ENCODE results near the gene CERKL.

The CERKL gene

DNA sequence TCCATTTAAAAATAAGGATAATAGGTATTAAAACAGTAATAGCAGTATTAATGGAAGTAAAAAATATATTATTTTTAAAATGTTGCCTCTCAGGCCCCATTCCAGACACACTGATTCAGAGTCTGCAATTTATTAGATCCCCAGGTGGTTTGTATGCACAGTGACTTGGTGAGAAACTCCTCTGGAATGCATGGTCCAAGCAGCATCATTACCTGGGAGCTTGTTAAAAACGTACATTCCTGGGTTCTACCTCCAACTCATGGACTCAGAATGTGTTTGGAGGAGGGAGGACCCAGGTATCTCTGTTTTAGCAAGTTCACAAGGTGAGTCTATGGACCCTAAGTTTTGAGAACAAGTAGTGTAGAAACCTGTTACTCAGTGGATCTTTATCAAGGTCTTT is 104.1 kb downstream of the CERKL start:
- Histone ChIP-seq H3K4me3 (ENCODE audit: low read length) (no peak overlapping the region), H3K27me3 (ENCODE audit: control insufficient read depth, insufficient read depth, low read length) (no peaks in the 10 kb centered on the region), H3K9ac (ENCODE audit: low read length) (no peak overlapping the region), H3K4me1 (ENCODE audit: control insufficient read depth, insufficient read depth, low read length) (no peaks in the 10 kb centered on the region), H3K27ac (ENCODE audit: low read depth, low read length) (no peak overlapping the region), H3K36me3 (ENCODE audit: control insufficient read depth, insufficient read depth, low read length) (no peaks in the 10 kb centered on the region)

DNA sequence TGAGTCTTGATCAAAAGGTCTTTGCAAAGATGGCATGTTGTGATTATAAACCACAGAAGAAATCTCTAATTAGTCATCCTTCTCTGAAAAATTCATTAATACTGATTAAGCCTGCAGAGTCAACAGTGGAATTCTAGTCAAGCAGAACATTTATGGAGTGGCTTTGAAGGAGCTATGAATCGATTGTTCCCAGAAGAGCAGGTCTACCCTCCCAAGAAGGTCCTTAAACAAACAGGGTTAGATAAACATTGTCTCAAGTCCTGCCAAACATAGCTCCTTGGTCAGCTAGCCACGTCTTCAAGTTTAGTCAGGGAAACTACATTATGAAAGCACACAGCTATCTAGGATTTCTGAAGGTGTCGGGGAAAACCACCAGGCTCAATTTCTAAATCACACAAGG is 110.8 kb downstream of the CERKL start:
- Histone ChIP-seq H3K27me3 (ENCODE audit: control insufficient read depth, insufficient read depth, low read length) (no peaks in the 10 kb centered on the region), H3K9ac (ENCODE audit: low read length) (no peak overlapping the region), H3K4me3 (ENCODE audit: low read length) (no peak overlapping the region), H3K36me3 (ENCODE audit: control insufficient read depth, insufficient read depth, low read length) (no peaks in the 10 kb centered on the region), H3K27ac (ENCODE audit: low read depth, low read length) (no peak overlapping the region), H3K4me1 (ENCODE audit: control insufficient read depth, insufficient read depth, low read length) (no peaks in the 10 kb centered on the region)

DNA sequence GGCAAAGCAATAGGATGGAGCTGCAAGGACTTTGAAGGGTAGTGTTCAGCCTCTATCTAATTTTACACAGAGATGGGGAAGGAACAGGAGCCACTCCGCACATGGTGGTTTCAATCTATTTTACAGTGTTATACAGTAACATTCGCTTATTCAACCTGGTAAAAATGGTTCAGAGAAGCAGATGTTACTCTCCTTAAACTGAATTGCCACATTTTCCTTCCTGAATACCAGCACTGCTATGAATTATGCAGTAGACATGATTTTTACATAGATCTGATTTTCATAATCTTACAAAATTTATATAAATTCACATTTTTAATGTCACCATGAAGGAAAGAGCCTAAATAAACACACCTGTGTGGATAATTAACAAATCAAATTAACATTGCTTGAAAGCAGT is 114.7 kb downstream of the CERKL start:
- no peak overlapping the region for H3K27ac ChIP-seq (ENCODE audit: low read depth, low read length)
- no peaks in the 10 kb centered on the region for H3K27me3 ChIP-seq (ENCODE audit: control insufficient read depth, insufficient read depth, low read length)
- H3K4me3 ChIP-seq (ENCODE audit: low read length): no peak overlapping the region
- H3K9ac ChIP-seq (ENCODE audit: low read length): no peak overlapping the region
- H3K4me1 ChIP-seq (ENCODE audit: control insufficient read depth, insufficient read depth, low read length): no peaks in the 10 kb centered on the region
- H3K36me3 ChIP-seq (ENCODE audit: control insufficient read depth, insufficient read depth, low read length): no peaks in the 10 kb centered on the region

DNA sequence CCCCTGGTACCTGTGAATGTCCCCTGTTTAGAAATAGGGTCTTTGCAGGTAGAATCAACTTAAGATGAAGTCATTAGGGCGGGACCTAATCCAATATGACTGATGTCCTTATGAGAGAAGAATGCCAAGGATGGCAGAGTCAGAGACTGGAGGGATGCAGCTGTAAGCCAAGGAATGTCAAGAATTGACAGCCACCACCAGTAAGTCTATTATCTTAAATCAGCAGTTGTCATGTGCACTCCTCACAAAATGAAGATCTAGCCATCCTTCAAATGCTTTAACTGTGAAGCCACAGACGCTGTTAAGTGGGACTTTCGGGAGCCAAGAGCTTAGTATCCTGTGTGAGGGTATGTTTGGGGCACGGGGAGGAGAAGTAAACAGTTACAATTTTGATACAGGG is 116.5 kb downstream of the CERKL start:
- H3K4me1 ChIP-seq (ENCODE audit: control insufficient read depth, insufficient read depth, low read length): no peaks in the 10 kb centered on the region
- no peak overlapping the region for H3K9ac ChIP-seq (ENCODE audit: low read length)
- H3K4me3 ChIP-seq (ENCODE audit: low read length): no peak overlapping the region
- H3K27ac ChIP-seq (ENCODE audit: low read depth, low read length): no peak overlapping the region
- H3K36me3 ChIP-seq (ENCODE audit: control insufficient read depth, insufficient read depth, low read length): no peaks in the 10 kb centered on the region
- no peaks in the 10 kb centered on the region for H3K27me3 ChIP-seq (ENCODE audit: control insufficient read depth, insufficient read depth, low read length)

DNA sequence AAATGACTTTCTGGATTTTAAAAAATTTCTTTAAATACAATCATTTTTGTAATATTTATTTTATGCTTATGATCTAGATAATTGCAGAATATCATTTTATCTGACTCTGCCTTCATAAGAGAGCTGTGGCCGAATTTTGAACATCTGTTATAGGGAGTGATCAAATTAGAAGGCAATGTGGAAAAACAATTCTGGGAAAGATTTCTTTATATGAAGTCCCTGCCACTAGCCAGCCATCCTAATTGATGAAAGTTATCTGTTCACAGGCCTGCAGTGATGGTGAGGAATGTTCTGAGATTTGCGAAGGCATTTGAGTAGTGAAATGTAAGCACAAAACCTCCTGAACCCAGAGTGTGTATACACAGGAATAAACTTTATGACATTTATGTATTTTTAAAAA is 120.2 kb downstream of the CERKL start:
- Histone ChIP-seq H3K9ac (ENCODE audit: low read length) (no peak overlapping the region), H3K36me3 (ENCODE audit: control insufficient read depth, insufficient read depth, low read length) (no peaks in the 10 kb centered on the region)

DNA sequence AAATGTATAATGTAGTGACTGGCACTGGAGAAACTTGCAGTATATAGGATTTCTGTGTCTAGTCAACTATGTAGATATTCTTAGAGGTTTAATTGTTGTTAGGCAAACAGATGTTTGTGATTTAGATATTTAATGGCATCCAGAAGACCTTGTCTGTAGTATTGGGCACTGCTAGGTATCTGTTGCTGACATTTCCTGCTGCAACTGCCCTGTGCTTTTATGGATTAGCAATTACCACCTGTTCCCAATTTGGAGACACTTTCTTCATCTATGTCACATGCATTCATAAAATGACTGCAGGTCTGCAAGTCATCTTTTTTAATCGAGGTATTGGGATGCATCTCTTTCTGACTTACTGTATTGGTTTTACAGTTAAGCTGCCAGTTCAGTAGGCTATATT is 128.5 kb downstream of the CERKL start:
- no peak overlapping the region for H3K4me3 ChIP-seq (ENCODE audit: low read length)
- no peak overlapping the region for H3K9ac ChIP-seq (ENCODE audit: low read length)

More for the DNA sequence above, 120.2 kb downstream of the CERKL start:
- no peaks in the 10 kb centered on the region for H3K27me3 ChIP-seq (ENCODE audit: control insufficient read depth, insufficient read depth, low read length)
- no peak overlapping the region for H3K4me3 ChIP-seq (ENCODE audit: low read length)
- H3K4me1 ChIP-seq (ENCODE audit: control insufficient read depth, insufficient read depth, low read length): no peaks in the 10 kb centered on the region
- no peak overlapping the region for H3K27ac ChIP-seq (ENCODE audit: low read depth, low read length)

DNA sequence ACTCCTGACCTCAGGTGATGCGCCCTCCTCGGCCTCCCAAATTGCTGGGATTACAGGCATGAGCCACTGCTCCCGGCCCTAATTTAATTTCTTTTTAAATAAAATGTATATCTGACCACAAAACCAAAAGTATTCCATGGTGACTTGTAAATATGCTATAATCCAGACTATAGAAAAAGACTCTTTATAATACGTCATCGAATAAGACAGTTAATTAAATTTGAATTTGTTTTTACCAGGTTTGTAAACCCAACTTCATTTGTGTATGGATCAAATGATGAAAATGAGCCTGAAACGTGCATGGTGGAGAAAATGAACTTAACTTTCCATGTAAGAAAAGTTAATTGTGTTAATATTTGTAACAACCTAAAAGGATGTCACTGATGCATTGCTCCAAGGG is 129.8 kb downstream of the CERKL start:
- Histone ChIP-seq H3K4me1 (ENCODE audit: control insufficient read depth, insufficient read depth, low read length) (no peaks in the 10 kb centered on the region), H3K4me3 (ENCODE audit: low read length) (no peak overlapping the region), H3K36me3 (ENCODE audit: control insufficient read depth, insufficient read depth, low read length) (no peaks in the 10 kb centered on the region), H3K27me3 (ENCODE audit: control insufficient read depth, insufficient read depth, low read length) (no peaks in the 10 kb centered on the region), H3K9ac (ENCODE audit: low read length) (no peak overlapping the region), H3K27ac (ENCODE audit: low read depth, low read length) (no peak overlapping the region)

More for the DNA sequence above, 128.5 kb downstream of the CERKL start:
- Histone ChIP-seq H3K4me1 (ENCODE audit: control insufficient read depth, insufficient read depth, low read length) (no peaks in the 10 kb centered on the region), H3K27me3 (ENCODE audit: control insufficient read depth, insufficient read depth, low read length) (no peaks in the 10 kb centered on the region), H3K36me3 (ENCODE audit: control insufficient read depth, insufficient read depth, low read length) (no peaks in the 10 kb centered on the region), H3K27ac (ENCODE audit: low read depth, low read length) (no peak overlapping the region)

DNA sequence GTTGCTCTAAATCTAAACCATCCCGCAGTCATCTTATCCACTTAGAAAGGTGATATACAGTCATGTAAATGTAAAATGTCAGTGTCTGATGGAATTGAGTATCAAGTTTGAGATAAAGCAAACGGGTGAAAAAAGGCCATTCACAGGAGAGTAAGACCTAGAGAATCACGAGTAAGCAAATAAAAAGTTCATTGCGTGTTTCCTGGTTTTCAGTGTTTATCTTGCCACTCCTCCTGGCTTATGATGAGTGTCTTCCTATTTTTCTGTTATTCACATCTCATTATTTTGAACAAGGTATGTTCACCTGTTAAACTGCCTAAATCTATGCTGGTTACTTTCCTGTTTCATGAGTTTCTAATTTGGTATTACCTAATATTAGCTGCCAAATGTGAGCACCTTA is 130.9 kb downstream of the CERKL start:
- H3K4me1 ChIP-seq (ENCODE audit: control insufficient read depth, insufficient read depth, low read length): no peaks in the 10 kb centered on the region
- no peak overlapping the region for H3K9ac ChIP-seq (ENCODE audit: low read length)
- no peak overlapping the region for H3K27ac ChIP-seq (ENCODE audit: low read depth, low read length)
- no peaks in the 10 kb centered on the region for H3K27me3 ChIP-seq (ENCODE audit: control insufficient read depth, insufficient read depth, low read length)
- H3K36me3 ChIP-seq (ENCODE audit: control insufficient read depth, insufficient read depth, low read length): no peaks in the 10 kb centered on the region
- H3K4me3 ChIP-seq (ENCODE audit: low read length): no peak overlapping the region

DNA sequence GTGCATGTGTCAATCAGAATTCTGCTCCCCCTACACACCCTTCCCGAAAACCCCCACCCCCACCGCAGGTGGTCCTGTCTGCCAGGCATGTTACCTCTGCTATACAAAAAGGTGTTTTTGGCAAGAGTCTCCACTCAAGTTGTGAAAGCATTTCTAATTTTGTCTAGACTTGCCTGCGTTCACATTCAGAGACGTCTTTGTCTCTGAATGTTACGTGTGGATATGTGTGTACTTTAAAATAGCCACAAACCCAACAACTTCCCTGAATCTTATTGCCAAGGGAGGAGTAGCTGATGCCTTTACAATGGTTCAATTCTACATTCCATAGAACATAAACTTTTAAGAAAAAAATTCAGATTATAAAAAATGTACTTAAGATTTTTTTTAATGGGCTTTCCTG is 133.1 kb downstream of the CERKL start:
- no peaks in the 10 kb centered on the region for H3K36me3 ChIP-seq (ENCODE audit: control insufficient read depth, insufficient read depth, low read length)
- no peak overlapping the region for H3K9ac ChIP-seq (ENCODE audit: low read length)
- H3K27me3 ChIP-seq (ENCODE audit: control insufficient read depth, insufficient read depth, low read length): no peaks in the 10 kb centered on the region
- no peaks in the 10 kb centered on the region for H3K4me1 ChIP-seq (ENCODE audit: control insufficient read depth, insufficient read depth, low read length)
- no peak overlapping the region for H3K27ac ChIP-seq (ENCODE audit: low read depth, low read length)
- no peak overlapping the region for H3K4me3 ChIP-seq (ENCODE audit: low read length)

DNA sequence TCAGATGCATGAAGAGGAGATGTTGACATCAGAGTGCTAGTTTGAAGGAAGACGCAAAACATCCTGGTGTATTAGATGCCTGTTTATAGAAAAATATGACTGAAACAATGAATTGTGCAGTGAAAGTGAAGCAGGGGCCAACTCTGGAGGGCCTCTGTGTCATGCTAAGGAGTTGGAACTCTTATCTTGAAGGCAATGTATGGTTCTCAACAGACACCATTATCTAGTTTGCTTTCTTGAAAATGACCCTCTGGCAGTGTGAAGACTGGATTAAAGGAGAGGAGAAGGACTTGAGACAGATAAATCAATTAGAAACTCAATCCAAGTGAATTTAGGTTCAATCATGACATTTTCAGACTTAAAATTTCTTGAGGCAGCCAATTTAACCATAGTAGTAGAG is 136.7 kb downstream of the CERKL start:
- Histone ChIP-seq H3K4me1 (ENCODE audit: control insufficient read depth, insufficient read depth, low read length) (no peaks in the 10 kb centered on the region), H3K9ac (ENCODE audit: low read length) (no peak overlapping the region), H3K4me3 (ENCODE audit: low read length) (no peak overlapping the region), H3K27me3 (ENCODE audit: control insufficient read depth, insufficient read depth, low read length) (no peaks in the 10 kb centered on the region), H3K27ac (ENCODE audit: low read depth, low read length) (no peak overlapping the region), H3K36me3 (ENCODE audit: control insufficient read depth, insufficient read depth, low read length) (no peaks in the 10 kb centered on the region)

DNA sequence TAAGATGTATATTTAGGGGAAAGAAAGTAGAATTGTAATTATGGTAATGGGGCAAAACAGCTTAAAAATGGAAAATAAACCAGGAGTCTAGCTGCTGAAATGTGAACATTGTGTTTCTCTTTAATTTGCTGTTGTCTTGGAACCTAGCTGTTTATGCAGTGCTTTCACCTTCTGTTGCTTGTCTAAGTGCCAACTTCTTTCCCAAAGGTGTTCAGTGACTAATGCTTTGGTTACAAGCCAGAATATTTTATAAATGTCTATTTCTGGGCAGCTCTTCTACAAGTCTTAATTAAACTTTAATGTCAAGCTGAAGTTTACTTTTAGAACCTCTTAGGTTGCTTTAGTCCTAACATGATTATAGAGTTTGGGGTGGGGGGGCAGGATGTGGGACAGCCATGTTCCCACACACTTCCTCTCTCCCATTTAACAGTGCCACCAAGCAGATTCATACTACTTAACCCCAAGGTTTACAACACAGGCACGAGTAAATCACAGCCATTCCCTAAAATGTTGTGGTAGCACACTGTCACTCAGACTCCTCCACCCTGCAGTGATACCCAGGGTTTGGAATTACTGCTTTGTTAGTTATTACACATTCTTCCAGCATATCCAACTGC is 139.1 kb downstream of the CERKL start:
- Histone ChIP-seq H3K36me3 (ENCODE audit: control insufficient read depth, insufficient read depth, low read length) (no peaks in the 10 kb centered on the region), H3K4me1 (ENCODE audit: control insufficient read depth, insufficient read depth, low read length) (no peaks in the 10 kb centered on the region), H3K4me3 (ENCODE audit: low read length) (no peak overlapping the region), H3K27me3 (ENCODE audit: control insufficient read depth, insufficient read depth, low read length) (no peaks in the 10 kb centered on the region), H3K9ac (ENCODE audit: low read length) (no peak overlapping the region), H3K27ac (ENCODE audit: low read depth, low read length) (no peak overlapping the region)

DNA sequence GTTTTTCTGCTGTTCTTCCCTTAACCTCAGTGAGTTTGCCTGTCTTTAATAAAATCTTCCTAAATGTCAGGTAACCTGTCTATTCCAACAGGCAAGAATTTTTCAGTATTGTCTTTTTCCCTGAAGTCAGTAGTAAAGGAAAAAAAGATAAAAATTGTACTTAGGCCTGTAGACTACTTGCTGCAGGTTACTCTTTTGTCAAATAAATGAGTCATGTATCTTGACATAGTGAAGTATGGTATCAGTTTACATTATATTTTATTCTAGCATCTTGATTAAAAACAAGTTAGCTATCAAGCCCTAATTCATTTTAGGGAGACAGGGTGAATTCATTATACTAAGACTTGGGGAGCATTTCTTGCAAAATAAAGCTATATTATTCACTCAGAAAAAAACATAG is 139.9 kb downstream of the CERKL start:
- Histone ChIP-seq H3K9ac (ENCODE audit: low read length) (no peak overlapping the region), H3K27me3 (ENCODE audit: control insufficient read depth, insufficient read depth, low read length) (no peaks in the 10 kb centered on the region), H3K4me3 (ENCODE audit: low read length) (no peak overlapping the region), H3K36me3 (ENCODE audit: control insufficient read depth, insufficient read depth, low read length) (no peaks in the 10 kb centered on the region), H3K27ac (ENCODE audit: low read depth, low read length) (no peak overlapping the region), H3K4me1 (ENCODE audit: control insufficient read depth, insufficient read depth, low read length) (no peaks in the 10 kb centered on the region)

DNA sequence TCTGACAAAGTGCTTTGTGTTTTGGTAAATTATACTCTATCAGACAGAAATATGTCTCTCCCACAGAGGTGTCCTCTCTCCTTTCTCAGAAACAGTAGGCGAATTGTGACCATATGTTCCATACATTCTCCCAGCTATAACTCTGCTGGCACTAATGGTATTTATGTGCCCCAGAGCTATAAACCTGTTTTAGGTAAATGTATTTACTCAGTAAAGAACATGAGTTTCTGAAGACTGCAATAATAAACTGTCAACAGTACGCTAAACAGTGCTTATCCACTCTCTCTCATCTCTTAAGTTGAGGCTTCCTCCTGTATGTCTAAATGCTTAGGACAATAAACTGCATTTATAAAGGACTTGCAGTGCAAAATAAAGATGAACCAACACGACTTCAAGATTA is 141.2 kb downstream of the CERKL start:
- Histone ChIP-seq H3K4me3 (ENCODE audit: low read length) (no peak overlapping the region), H3K9ac (ENCODE audit: low read length) (no peak overlapping the region), H3K36me3 (ENCODE audit: control insufficient read depth, insufficient read depth, low read length) (no peaks in the 10 kb centered on the region), H3K27me3 (ENCODE audit: control insufficient read depth, insufficient read depth, low read length) (no peaks in the 10 kb centered on the region), H3K4me1 (ENCODE audit: control insufficient read depth, insufficient read depth, low read length) (no peaks in the 10 kb centered on the region), H3K27ac (ENCODE audit: low read depth, low read length) (no peak overlapping the region)

Data from rectal smooth muscle tissue (tissue), 1 donor.